Measurements from ENCODE around the gene ARHGAP15.

ARHGAP15 gene

GRCh38 chr2:143453981-143454511 lies 324.8 kb downstream of the ARHGAP15 start:
- no peak for DNase-seq (ENCODE audit: low spot score)

- no peak for DNase-seq (ENCODE audit: low spot score)
Measured at GRCh38 chr2:143455317-143455716, 326.1 kb downstream of the ARHGAP15 start.

GRCh38 chr2:143458258-143459190 lies 329.3 kb downstream of the ARHGAP15 start:
- no peak for DNase-seq (ENCODE audit: low spot score)

GRCh38 chr2:143460382-143460781 lies 331.2 kb downstream of the ARHGAP15 start:
- no peak for DNase-seq (ENCODE audit: low spot score)

GRCh38 chr2:143463719-143464118 lies 334.5 kb downstream of the ARHGAP15 start:
- DNase-seq (ENCODE audit: low spot score): no peak

- DNase-seq (ENCODE audit: low spot score): no peak
Measured at GRCh38 chr2:143466391-143466790, 337.2 kb downstream of the ARHGAP15 start.

- no peak for DNase-seq (ENCODE audit: low spot score)
Measured at GRCh38 chr2:143467011-143467410, 337.8 kb downstream of the ARHGAP15 start.

- DNase-seq (ENCODE audit: low spot score): no peak
Measured at GRCh38 chr2:143468341-143468888, 339.2 kb downstream of the ARHGAP15 start.

- no peak for DNase-seq (ENCODE audit: low spot score)
Measured at GRCh38 chr2:143469323-143469722, 340.1 kb downstream of the ARHGAP15 start.

- no peak for DNase-seq (ENCODE audit: low spot score)
Measured at GRCh38 chr2:143471550-143471949, 342.3 kb downstream of the ARHGAP15 start.

- DNase-seq (ENCODE audit: low spot score): peak; percentile 22
Measured at GRCh38 chr2:143473216-143473615, 344.0 kb downstream of the ARHGAP15 start.

- no peak for DNase-seq (ENCODE audit: low spot score)
Measured at GRCh38 chr2:143473820-143474219, 344.6 kb downstream of the ARHGAP15 start.

GRCh38 chr2:143474586-143474985 lies 345.4 kb downstream of the ARHGAP15 start:
- no peak for DNase-seq (ENCODE audit: low spot score)

- DNase-seq (ENCODE audit: low spot score): peak; percentile 20
Measured at GRCh38 chr2:143475041-143475776, 346.0 kb downstream of the ARHGAP15 start.

GRCh38 chr2:143476336-143477087 lies 347.3 kb downstream of the ARHGAP15 start:
- no peak for DNase-seq (ENCODE audit: low spot score)

- no peak for DNase-seq (ENCODE audit: low spot score)
Measured at GRCh38 chr2:143477714-143478443, 348.7 kb downstream of the ARHGAP15 start.

- no peak for DNase-seq (ENCODE audit: low spot score)
Measured at GRCh38 chr2:143480086-143480485, 350.9 kb downstream of the ARHGAP15 start.

GRCh38 chr2:143480601-143481236 lies 351.5 kb downstream of the ARHGAP15 start:
- DNase-seq (ENCODE audit: low spot score): no peak

GRCh38 chr2:143481237-143481623 lies 352.0 kb downstream of the ARHGAP15 start:
- no peak for DNase-seq (ENCODE audit: low spot score)

GRCh38 chr2:143481733-143482132 lies 352.5 kb downstream of the ARHGAP15 start:
- DNase-seq (ENCODE audit: low spot score): no peak

- peak; percentile 10 for DNase-seq (ENCODE audit: low spot score)
Measured at GRCh38 chr2:143482316-143482715, 353.1 kb downstream of the ARHGAP15 start.

Measured in hepatic stellate cell (primary cell).